HTR-8/SVneo (cell line): ENCODE measurements around the gene NTS.
A peak's percentile ranks its signal among the peaks of the same experiment; 100 is the strongest.

Source experiments
- DNase-seq: peaks from one replicate; pipeline ENCODE4 v3.0.0; 2011; ENCODE audit warnings: low spot score, mixed read lengths; ENCODE audit not compliant: insufficient read length
- FAIRE-seq: peaks from 2 replicates; lab custom pipeline; 2011; peaks lifted over from hg19 to GRCh38; lab: Jason Lieb, UNC

Gene NTS, protein sequence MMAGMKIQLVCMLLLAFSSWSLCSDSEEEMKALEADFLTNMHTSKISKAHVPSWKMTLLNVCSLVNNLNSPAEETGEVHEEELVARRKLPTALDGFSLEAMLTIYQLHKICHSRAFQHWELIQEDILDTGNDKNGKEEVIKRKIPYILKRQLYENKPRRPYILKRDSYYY

DNA sequence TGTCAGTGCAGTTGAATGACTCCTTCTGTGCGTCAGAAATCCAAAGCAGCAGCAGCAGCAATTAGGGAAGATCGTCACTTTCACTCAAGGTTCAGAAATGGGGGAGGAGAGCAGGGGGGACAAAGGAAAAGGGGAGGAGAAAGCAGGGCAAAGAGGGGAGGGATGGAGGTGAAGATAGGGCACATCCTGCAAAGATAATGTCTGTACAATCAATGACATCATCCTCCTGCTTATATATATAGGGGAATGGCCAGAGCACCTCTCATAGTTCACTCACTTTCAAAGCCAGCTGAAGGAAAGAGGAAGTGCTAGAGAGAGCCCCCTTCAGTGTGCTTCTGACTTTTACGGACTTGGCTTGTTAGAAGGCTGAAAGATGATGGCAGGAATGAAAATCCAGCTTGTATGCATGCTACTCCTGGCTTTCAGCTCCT is at the start of gene NTS:
NTS (plus strand) TSS at position 265 of the 431 bp plus-strand sequence; CDS start at position 374, 109 bp downstream.
- FAIRE-seq (no peak), DNase-seq (no peak)

DNA sequence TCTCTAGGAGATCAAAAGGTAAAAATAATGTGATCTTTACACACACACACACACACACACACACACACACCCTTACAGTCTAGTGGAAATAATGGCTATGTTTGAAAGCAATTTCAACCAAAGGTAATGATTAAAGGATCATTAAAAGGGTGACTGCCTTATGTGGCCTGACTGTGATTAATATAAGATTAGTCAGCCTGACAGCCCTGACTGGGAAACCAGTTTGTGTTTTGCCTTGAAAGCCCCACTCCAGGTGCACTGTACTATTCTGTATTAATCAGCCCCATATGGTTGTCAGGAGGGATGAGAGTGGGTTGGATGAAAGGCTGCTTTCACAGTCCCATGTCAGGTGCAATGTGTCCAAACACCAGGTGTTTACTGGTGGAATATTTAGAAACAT is 48.3 kb upstream of the NTS start:
- DNase-seq (no peak), FAIRE-seq (no peak)

DNA sequence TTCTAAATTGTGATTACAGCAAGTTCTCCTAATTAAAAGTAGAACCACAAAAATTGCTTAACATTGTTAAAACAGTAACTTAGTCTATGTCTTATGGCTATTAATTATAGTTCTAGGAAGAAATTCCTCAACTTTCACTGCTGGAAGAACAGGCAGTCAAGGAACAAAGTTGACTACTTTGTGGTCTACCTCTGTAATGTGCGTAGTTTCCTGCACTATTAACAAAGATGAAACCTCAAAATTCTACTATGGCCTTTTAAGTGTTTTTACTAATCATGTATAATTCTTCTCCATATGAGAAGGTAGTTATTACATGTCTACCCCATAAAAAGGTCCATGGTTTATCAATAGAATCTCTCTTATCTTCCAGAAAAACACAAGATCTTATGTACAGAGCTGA is 45.5 kb upstream of the NTS start:
- FAIRE-seq = no peak
- no peak for DNase-seq

DNA sequence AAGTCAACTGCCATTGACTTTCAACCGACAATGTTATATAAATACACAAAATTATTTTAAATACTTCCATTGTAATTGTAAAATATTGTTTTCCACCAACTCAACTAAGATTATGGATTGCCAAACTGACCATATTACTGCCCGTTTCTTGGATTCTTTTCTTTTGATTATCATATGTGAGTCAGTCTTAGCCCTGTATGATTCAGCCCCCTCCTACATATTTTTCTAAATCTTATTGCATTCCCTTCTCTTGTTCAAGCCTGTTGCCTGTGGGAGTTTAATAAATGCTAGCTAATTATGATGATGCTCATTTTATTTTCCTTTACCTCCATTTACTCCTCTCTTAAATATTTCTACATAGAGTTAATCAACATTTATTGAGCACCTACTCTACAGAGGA is 44.7 kb upstream of the NTS start:
- DNase-seq (no peak), FAIRE-seq (no peak)

DNA sequence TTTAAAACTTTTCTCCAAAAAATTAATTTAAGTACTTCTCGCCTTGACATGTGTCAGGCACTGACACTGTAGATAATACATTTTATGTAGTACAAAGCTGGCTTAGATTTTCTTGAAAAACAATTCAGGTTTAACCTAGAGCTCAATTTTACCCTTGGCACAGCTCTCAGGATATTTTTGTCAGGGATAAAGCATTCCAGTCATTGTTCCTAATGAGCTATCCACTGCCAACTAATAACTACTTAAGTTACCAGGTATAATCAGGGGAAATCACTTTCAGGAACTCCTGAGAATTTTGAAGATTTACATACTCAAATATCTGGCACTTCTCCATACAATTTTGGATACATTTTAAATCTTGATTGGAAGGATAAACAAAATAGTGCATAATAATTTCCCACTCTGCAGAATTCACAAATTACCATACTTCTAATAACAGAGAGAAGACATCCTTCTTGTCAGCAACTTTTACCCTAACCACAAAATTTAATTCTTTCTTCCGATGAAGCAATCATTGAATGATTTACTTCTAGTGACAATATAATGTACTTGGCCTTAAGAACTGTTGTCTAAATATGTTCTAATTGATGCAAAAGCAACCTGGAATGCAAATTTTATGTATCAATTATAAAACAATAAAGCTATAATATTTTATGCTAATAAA is 42.6 kb upstream of the NTS start:
- FAIRE-seq (no peak), DNase-seq (no peak)

DNA sequence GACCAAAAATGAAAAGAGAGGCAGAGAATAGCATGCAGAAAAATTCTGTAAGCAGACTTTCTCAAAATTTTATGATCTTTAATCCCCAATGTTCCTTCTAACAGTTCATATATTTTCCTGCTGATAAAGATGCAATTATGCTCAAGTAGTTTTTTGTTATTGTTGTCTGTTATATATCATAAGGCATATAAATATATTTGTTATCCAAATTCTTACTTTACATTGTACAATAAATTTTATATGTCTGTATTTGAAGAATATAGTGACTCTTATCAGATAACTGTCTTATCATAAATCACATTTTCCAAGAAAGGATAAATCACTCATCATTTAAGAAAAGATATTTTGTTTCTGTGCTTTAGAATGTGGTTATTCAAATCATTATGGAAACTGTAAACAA is 40.5 kb upstream of the NTS start:
- FAIRE-seq (no peak), DNase-seq (no peak)

DNA sequence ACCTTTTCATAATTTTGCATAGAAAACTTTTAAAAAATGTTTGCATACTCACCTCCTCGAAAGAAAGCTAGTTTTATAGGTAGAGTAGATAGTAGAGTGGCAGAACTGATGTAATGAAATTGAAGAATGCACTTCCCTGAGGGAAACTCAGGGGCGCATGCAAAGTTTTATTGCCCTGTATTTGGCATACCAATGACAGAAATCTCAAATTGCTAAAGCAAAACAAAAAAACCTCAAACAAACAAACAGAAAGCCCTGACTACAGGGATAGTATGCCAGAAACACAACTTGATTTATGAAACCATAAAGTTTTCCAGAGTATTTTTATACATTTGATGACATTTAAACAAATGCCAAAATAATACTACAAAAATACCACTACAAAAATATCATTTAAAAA is 39.7 kb upstream of the NTS start:
- FAIRE-seq (no peak), DNase-seq (no peak)

DNA sequence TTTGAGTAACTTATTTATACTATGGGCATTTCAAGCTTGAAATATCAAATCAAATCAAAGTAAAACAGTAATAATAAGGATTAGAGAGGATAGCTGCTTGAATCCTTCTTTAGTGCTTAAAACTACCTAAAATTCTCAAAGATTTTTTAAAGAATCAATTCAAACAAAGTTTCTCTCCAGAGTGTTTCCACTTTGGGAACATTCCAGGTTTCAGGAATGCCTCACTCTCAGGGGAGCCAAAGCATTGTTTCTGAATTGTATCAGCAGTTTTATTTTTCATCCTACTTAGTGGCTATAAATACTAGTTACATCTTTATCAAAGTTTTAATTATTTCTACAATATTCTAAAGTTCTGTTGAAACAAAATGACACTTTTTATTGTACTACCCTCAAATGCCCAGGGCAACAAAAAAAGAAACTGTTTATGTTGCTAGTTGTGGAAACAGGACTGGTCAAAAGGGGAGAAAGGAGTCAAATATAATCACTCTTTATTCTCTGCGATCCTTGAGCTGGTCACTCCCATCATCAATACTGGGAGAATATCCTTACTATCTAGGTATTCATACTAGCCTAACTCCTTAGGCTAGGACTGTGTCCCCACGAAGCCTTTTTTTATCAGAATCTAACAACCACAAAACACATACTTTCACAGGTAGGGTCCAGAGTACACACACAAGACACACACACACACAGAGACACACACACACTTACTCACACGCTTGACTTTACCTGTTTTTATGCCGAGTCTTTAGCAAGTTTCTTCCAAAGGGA is 38.5 kb upstream of the NTS start:
- FAIRE-seq (no peak), DNase-seq (no peak)

DNA sequence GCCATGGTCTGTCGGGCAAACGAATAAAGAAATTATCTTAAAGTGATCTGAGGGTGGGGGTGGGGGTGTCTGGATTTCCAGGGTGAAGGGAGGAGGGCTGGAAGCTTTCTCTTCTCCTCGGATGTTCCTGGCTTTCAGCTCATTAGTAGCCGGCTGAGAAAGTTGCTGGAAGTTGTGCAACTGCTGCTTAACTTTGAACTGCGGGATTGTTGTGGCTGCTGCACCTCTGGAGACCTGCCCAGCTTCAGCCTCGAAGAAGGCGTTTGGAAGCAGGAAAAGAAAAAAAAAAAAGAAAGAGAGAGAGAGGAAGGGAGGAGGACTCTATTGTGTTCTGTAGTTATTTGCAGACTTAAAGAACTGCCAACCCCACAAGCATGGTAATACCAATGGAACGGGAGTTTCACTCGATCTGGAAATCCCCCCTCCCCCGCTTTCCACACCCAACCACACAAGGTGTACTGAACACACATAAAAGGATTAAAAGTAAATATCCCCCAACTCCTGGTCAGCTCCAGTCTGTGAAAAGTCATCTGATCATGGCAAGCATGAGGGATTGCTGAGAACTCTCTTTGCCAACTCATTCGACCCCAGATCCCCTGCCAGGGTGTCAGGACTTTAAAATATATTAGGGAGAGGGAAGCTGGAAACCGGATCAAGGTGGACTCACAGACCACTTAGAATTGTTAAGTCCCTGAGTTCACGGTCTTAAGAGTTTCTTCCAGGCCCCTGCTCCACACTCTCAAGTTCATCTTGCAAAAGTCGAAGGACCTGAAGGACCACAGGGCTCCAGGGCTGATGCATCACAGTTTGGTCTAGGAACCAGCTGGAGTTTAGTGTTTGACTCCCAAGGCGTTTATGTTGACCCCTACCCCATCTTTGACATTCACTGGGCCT is 37.7 kb upstream of the NTS start, which contains the start of gene RASSF9:
RASSF9 (minus strand) TSS at position 213 of the 894 bp plus-strand sequence; CDS start at position 5, 208 bp downstream.
- FAIRE-seq (no peak), DNase-seq (no peak)

DNA sequence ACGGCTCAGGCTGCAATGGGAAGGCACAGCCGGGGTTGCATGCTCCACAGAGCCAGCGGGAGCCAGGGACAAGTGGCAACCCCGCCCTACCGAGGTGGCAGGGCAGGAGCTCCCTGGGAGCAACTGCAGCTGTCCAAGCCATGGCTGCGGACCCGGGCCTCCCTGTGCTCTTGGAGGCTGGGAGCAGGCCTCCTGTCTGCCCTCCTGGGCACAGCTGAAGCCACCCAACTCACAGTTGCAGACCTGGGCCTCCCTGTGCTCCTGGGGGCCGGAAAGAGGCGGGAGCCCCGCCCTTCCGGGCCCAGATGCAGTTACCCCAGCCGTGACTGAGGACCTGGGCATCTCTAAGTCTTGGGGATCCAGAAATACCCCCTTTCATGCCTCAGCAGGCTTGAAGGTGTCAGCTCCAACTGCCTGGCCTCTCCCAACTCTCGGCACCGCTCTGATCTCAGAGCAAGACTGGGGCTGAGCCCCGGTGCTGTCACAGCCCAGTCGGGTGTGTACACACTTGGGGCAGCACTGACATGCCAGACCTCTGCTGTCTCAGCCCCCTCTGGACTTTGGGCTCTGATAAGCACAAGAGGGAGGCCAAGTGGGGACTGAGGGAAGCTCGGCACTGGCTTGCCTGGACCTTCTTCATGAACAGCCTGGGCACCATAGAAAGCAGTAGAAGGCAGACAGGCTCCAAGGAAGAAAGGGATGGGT is 30.3 kb upstream of the NTS start:
- no peak for FAIRE-seq
- DNase-seq = no peak

DNA sequence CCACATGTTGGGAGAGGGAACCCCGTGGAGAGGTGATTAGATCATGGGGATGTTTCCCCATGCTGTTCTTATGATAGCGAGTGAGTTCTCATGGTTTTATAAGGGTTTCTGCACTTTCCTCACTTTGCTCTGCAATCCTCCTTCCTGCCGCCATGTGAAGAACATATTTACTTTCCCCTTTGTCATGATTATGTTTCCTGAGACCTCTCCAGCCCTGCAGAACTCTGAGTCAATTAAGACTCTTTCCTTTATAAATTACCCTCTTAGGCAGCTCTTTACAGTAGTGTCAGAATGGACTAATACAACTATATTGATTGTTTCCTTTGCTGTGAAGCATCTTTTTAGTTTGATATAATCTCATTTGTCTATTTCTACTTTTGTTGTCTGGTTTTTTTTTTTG is 24.8 kb upstream of the NTS start:
- FAIRE-seq (no peak), DNase-seq (no peak)

DNA sequence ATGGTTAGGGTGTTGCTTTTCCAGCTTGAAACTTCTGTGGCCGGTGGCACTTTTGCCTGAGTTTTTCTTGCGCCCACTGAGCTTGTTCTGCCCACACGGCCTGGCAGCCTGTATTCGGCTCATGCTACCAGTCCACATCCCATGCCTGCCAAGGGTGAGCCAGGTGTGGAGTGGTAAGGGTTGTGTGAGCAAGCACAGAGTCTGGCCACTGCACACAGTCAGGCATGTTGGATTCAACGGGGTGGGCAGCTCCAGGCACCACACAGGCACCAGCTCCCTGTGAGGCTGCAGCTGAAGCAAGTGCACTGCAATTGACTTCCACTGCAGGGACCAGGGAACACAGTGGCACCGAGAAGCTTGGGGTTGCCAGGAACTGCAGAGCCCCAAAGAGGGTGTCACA is 18.8 kb upstream of the NTS start:
- FAIRE-seq = no peak

DNA sequence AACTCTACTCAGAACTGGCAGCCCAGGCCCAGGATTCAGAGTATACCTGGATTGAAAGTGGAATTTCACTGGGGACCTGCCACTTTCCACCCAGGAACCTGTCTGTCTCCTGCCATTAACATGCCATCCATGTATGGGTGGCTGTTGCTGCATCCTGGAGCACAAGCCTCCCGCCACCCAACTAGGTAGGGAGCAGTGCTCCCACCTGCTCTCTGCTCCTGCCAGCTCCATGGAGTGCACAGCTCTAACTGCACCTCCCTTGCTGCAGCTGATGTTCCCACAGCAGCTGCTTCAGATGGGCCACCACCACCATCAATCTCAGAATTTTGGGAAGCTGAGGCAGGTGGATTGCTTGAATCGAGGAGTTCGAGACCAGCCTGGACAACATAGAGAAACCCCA is 17.1 kb upstream of the NTS start:
- FAIRE-seq (no peak), DNase-seq (no peak)

More for the DNA sequence above, 18.8 kb upstream of the NTS start:
- DNase-seq = no peak

DNA sequence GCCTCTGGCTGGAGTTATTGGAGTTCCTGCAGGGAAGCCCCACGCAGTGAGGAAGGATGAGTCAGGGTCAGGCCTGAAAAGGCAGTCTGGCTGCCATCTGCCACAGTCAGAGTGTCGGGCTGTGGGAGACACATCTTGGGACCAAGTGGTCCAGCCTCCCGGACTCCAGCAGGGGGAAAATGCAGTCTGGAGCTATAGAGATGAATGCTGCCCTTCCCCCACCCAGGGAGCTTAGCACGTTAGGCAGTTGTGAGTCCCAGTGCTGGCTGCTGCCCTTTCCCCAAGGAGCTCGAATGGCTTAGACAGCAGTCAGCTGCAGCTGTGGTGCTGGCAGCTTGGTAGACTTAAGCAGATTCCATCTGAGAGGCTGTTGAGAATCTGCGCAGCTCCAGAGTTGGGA is 8.2 kb upstream of the NTS start:
- no peak for DNase-seq
- no peak for FAIRE-seq

DNA sequence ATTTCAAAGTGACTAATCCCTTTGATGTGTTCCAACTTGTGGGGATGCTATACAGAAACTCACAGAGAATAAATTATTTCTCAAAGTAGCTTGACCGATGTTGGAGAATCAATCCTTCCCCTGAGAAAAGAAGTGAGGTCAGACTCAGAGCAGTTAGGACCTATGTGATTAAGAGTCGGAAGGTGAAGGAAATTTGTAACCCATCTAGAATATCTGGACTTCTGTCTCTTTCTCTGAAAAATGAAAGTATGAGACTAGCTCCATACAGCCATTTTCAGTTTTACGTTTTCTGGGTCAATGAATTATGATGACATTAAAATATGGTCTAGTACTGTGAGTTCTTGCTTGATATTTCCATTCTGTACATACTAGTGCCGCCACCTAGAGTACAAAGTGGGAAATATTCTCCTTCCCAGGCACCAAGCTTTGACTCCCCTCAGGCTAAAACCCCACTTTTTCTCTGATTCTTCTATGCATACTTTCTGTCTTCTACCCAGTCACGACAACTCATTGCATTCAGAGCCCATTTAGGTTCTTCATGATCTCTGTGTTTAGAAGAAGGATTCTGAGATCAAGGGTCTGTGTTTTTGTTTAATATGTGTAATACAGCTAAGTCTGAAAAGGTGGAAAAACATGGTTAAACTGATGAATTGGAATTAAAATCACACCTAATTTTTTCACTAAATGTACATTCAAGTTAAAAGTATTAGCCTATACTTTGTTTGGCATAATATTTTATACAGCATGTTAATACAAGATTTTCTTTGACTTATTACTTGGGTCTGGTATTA is 6.9 kb upstream of the NTS start:
- DNase-seq (peak; percentile 35), FAIRE-seq (no peak)

DNA sequence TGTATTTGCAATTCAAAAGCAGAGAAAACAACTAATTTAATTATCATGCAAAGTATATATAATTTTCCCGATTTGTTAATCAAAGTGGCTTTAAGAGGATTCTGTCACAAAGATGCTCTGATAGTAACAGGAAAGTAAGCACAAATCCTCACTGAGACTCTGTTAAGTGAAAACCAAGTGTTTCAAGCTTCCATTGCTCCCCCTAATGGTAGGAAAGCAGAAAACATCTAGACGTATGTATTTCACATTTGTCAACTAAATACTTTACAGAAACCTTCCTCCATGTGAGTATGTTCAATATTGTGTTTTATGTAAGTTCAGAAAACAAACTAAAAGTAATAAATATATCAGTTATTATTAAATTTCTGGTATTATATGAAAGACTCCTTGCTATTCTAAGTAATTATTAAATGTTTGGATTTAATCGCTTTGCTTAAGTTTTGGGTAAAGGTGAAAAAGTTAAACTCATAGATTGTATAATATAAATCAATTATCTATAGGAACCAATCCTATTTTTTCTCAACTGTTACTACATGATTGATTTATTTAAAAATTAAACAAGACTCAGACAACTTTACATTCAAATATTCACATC is 1.5 kb upstream of the NTS start:
- FAIRE-seq = no peak

DNA sequence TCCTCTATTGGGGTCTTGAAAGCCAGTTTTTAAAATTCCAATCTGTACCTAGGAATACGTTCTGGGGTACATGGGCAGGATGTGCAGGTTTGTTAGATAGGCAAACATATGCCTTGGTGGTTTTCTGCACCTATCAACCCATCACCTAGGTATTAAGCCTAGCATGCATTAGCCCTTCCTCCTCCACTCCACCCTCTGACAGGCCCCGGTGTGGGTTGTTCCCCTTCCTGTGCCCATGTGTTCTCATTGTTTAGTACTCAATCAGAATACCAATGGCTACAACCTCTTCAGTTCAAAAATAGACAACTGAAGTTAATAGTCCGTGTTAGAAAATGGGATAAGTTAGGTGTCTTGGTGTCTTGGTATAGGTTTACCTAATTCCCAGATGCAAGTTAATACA is 3.4 kb downstream of the NTS start:
- no peak for FAIRE-seq
- no peak for DNase-seq

More for the DNA sequence above, 1.5 kb upstream of the NTS start:
- DNase-seq = peak; percentile 32

DNA sequence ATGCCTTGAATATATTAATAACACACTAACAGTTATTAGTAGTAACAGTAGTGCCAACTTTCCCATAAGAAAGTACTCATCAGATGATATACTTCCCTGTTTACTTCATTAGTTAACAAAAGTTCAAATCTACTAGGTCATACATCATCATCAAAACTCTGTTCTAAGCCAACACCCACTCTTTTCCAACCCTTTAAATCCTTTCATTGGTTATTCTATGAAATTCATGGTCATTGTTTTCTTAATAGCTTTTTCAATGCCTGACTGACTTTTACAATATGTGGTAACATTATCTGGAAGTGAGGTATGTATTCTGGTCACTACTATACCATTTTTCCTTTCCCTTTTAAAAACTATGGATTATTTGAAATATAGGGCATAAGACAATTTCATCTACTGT is 9.7 kb downstream of the NTS start:
- DNase-seq = no peak
- no peak for FAIRE-seq

DNA sequence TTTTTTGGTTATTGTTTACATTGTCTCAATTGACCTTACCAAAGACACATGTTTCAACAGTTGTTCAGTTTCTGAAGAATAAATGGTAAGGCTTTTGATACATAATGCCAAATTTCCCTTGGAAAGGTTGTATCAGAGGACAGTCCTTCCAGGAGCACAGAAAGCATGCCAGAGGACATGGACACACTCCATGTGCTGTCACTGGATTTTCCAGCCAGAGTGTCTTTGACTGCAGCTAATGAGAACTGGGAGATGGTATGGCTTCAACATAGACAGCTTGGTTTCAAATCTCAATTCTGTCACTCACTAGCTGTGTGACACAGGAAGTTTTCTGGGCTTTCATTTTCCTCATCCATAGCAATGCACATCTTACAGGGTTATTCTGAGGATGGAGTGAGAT is 20.6 kb downstream of the NTS start:
- DNase-seq (no peak), FAIRE-seq (no peak)
